Measurements from ENCODE around the gene GLRX5. TPM values are rescaled to one million over a fixed set of nuclear protein-coding genes. Genes with fewer than 3 reads are reported as not detected.

The GLRX5 gene
- total and polyA plus RNA-seq, 11 donors = 60.8 to 113 (median 78.5) TPM

DNA sequence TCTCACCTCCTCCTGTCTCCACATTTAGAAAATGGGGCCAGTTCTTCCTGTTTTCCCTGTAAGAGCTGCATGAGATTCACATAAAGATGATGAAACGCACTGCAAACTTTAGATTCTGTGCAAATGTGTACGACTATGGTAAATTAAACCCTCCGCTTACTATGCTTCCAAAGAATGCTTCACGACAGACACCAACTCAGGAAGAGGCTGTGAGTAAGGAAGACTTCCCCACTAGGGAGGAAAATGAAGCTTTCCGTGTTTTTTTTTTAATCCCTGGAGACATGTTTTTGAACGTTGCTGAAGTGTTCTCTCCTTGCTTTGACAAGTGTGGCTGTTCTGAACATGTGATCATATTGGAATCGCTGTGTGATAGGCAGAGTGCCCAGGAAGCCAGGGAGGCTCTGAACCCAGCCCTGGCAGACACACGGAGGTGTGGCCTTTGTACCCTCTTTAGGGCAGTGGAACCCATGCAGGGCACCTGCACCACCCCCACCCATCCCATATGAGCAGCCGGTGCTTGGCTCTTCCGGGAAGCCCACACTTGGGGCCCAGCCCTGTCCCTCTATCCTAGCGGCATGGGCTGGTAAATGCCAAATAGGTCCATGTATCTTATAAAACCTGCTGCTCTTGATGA is 10.9 kb upstream of the GLRX5 start:
- ATAC-seq (peak; percentile 25 to 56 (median 36)), DNase-seq (peak in 1 of 5 donors; percentile 44)
- Histone ChIP-seq H3K4me3 (peak overlapping the region in 3 of 12 donors; percentile 7 to 30 (median 13)), H3K36me3 (no peaks in the 10 kb centered on the region), H3K27me3 (no peaks in the 10 kb centered on the region), H3K9me3 (no peaks in the 10 kb centered on the region), H3K27ac (peak overlapping the region in 11 of 12 donors; percentile 1 to 88 (median 44)), H3K4me1 (peaks cover 0 to 84% (median 46%) of the 10 kb centered on the region in 12 donors)
- intact Hi-C loops (cut with DNase I) = no loop called here
- TF ChIP-seq POLR2A (IDR thresholded peaks at IDR 0.05) (no peak), CTCF (IDR thresholded peaks at IDR 0.05) (peak in 1 of 12 donors; percentile 21)
- WGBS, 4 donors = 23 to 36% (median 29%) methylated on average over 9 to 11 of the region's 11 CpGs

DNA sequence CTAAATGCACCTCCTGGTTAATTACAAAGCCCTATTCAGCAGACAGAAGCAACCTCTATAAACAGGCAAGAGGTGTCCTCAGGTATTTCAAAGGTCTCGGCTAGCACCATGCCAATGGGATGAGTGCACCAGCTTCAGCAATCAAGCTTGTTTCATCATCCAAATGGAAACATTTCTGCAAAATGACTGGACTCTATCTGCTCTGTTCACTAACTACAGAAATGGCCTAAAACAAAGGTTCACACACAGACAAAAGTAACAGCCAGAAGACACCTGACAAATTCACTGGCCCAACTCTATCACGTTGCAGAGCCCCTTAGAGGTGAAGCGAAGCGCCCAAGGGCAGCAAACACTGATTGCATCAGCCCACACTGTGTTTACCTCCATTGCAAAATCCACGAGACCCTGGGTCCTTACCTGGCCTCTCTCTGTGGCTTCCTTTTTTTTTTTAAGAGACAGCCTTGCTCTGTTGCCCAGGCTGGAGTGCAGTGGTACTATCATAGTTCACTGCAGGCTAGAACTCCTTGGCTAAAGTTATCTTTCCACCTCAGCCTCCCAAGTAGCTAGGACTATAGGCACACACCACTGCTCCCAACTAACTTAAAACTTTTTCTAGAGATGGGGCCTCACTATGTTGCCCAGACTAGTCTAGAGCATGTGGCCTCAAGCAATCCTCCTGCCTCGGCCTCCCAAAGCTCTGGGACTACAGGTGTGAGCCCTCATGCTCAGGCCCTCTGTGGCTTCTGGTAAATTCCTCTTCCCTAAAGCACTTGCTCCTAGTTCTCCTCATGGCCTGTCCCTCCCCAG is 9.9 kb upstream of the GLRX5 start:
- Histone ChIP-seq H3K4me1 (peaks cover 0 to 74% (median 36%) of the 10 kb centered on the region in 12 donors), H3K4me3 (no peak overlapping the region), H3K27me3 (no peaks in the 10 kb centered on the region), H3K9me3 (no peaks in the 10 kb centered on the region), H3K27ac (peak overlapping the region in 3 of 12 donors; percentile 53 to 88 (median 65)), H3K36me3 (peaks cover 0 to 4% (median 0%) of the 10 kb centered on the region in 9 donors)
- intact Hi-C loops (cut with DNase I) = no loop called here
- ATAC-seq (no peak), DNase-seq (no peak)
- TF ChIP-seq POLR2A (IDR thresholded peaks at IDR 0.05) (no peak), CTCF (IDR thresholded peaks at IDR 0.05) (no peak)
- 87 to 95% (median 93%) methylated on average over 6 of the region's 6 CpGs for WGBS, 4 donors

DNA sequence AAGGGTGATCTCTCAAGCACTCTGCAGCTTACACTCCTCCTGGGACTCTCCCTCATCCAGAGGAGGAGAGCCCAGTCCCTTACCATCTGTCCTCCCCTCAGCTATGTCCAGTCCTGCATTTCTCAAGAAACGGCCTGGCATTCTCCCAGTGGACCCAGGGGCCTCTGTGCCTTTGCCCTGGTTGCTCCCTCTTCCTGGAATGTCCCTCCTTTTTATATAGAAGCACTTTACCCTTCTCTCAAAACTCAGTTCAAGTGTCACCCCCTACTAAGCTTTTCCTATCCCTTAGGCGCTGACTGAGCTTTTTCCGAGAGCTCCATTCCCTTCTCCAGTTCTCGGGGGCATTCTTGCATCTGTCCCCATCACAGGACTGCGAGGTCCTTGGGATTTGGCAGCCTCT is 8.9 kb upstream of the GLRX5 start:
- H3K4me1 ChIP-seq = peaks cover 0 to 71% (median 38%) of the 10 kb centered on the region in 12 donors
- ATAC-seq = no peak

More for the DNA sequence above, 8.9 kb upstream of the GLRX5 start:
- H3K27ac ChIP-seq = peak overlapping the region in 3 of 12 donors; percentile 2 to 62 (median 20)
- peaks cover 0 to 4% (median 0%) of the 10 kb centered on the region in 9 donors for H3K36me3 ChIP-seq
- no peak for DNase-seq
- intact Hi-C loops (cut with DNase I) = loop anchor here in 5 of 10 donors (2.0 kb wide), 1 partner anchor 83 kb away; no protein-coding TSS in a partner anchor
- WGBS, 4 donors = 76 to 80% (median 77%) methylated on average over 5 of the region's 5 CpGs
- no peaks in the 10 kb centered on the region for H3K27me3 ChIP-seq
- H3K9me3 ChIP-seq = no peaks in the 10 kb centered on the region
- no peak for TF ChIP-seq CTCF (IDR thresholded peaks at IDR 0.05)
- no peak for TF ChIP-seq POLR2A (IDR thresholded peaks at IDR 0.05)
- H3K4me3 ChIP-seq = no peak overlapping the region
